ENCODE results near the gene FARS2.

The FARS2 gene

GRCh38 chr6:5707281-5708045 is 446.1 kb downstream of the FARS2 start:
- no peak for DNase-seq

- no peak for DNase-seq
These were observed 449.2 kb downstream of the FARS2 start for GRCh38 chr6:5710516-5710915.

GRCh38 chr6:5710936-5711335 is 449.6 kb downstream of the FARS2 start:
- no peak for DNase-seq

GRCh38 chr6:5712349-5713215 is 451.3 kb downstream of the FARS2 start:
- no peak for DNase-seq

GRCh38 chr6:5713519-5713918 is 452.2 kb downstream of the FARS2 start:
- DNase-seq, result no peak

GRCh38 chr6:5718231-5718947 is 457.1 kb downstream of the FARS2 start:
- no peak for DNase-seq

GRCh38 chr6:5723841-5724691 is 462.8 kb downstream of the FARS2 start:
- DNase-seq, result no peak

- no peak for DNase-seq
These were observed 463.6 kb downstream of the FARS2 start for GRCh38 chr6:5724911-5725310.

GRCh38 chr6:5726976-5727718 is 465.8 kb downstream of the FARS2 start:
- DNase-seq, result no peak

GRCh38 chr6:5728351-5729079 is 467.2 kb downstream of the FARS2 start:
- DNase-seq, result no peak

- no peak for DNase-seq
These were observed 467.7 kb downstream of the FARS2 start for GRCh38 chr6:5729080-5729434.

GRCh38 chr6:5729813-5730517 is 468.7 kb downstream of the FARS2 start:
- no peak for DNase-seq

GRCh38 chr6:5730585-5731263 is 469.4 kb downstream of the FARS2 start:
- DNase-seq, result no peak

- no peak for DNase-seq
These were observed 470.1 kb downstream of the FARS2 start for GRCh38 chr6:5731435-5731834.

GRCh38 chr6:5732496-5732895 is 471.2 kb downstream of the FARS2 start:
- no peak for DNase-seq

- DNase-seq, result no peak
These were observed 474.9 kb downstream of the FARS2 start for GRCh38 chr6:5736016-5736738.

- no peak for DNase-seq
These were observed 476.1 kb downstream of the FARS2 start for GRCh38 chr6:5737460-5737859.

GRCh38 chr6:5738211-5738610 is 476.9 kb downstream of the FARS2 start:
- no peak for DNase-seq

GRCh38 chr6:5744497-5744896 is 483.2 kb downstream of the FARS2 start:
- no peak for DNase-seq

All from activated T-cell treated with anti-CD3 and anti-CD28 coated beads for 4 hours (primary cell).